Vagina (tissue), 2 donors: Measurements from ENCODE around the gene ATRN.

Experiments
- POLR2A ChIP-seq, 2 donors: fragments of 450-650 bp; IDR thresholded peaks; one replicate each; pipeline ENCODE4 v1.6.1; 2017; ENCODE audit warnings: antibody characterized with exemption in 2 of 2, mild to moderate bottlenecking in 2 of 2, moderate library complexity in 2 of 2
- POLR2AphosphoS5 ChIP-seq, 2 donors: sonication (generic); formaldehyde crosslinking; IDR thresholded peaks; one replicate each; pipeline ENCODE4 v1.9.0; 2017; ENCODE audit warnings: antibody characterized with exemption in 2 of 2, mild to moderate bottlenecking in 2 of 2, low read depth in 1 of 2; ENCODE audit not compliant: insufficient read depth in 1 of 2
- TF ChIP-seq, protein P1 (sequence below), 3 experiments: fragments of 450-650 bp in 2 of 3; fragments of 200-600 bp in 1 of 3; sonication (generic) in 1 of 3; IDR thresholded peaks; one replicate each; pipeline ENCODE4 v1.5.1; 2017 to 2019; ENCODE audit warnings: antibody characterized with exemption in 3 of 3, mild to moderate bottlenecking in 2 of 3, moderate library complexity in 2 of 3

DNA sequence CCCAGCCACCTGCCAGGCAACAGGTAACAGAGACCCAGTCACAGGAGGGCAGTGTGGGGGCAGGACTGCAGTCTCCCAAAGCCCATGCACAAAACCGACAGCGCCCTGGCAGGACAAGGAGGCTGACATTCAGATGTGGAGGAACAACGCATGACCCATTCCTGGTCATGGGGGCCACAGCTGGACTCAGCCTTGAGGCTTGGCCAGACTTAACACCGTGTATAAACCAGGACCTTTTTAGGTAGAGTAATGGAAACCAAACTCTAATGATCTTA lies 184.2 kb downstream of the ATRN start:
- TF ChIP-seq, protein P1, sequence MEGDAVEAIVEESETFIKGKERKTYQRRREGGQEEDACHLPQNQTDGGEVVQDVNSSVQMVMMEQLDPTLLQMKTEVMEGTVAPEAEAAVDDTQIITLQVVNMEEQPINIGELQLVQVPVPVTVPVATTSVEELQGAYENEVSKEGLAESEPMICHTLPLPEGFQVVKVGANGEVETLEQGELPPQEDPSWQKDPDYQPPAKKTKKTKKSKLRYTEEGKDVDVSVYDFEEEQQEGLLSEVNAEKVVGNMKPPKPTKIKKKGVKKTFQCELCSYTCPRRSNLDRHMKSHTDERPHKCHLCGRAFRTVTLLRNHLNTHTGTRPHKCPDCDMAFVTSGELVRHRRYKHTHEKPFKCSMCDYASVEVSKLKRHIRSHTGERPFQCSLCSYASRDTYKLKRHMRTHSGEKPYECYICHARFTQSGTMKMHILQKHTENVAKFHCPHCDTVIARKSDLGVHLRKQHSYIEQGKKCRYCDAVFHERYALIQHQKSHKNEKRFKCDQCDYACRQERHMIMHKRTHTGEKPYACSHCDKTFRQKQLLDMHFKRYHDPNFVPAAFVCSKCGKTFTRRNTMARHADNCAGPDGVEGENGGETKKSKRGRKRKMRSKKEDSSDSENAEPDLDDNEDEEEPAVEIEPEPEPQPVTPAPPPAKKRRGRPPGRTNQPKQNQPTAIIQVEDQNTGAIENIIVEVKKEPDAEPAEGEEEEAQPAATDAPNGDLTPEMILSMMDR (IDR thresholded peaks at IDR 0.05), result no peak
- no peak for TF ChIP-seq POLR2AphosphoS5 (IDR thresholded peaks at IDR 0.05; ENCODE audit: insufficient read depth in 1 of 2, low read depth in 1 of 2)
- no peak for TF ChIP-seq POLR2A (IDR thresholded peaks at IDR 0.05)
